NCI-H345 (cell line): ENCODE measurements around the gene KIAA2012.

ENCODE experiments used
- DNase-seq: peaks from one replicate; lab custom pipeline; 2025; lab: John Stamatoyannopoulos, UW

KIAA2012 gene

DNA sequence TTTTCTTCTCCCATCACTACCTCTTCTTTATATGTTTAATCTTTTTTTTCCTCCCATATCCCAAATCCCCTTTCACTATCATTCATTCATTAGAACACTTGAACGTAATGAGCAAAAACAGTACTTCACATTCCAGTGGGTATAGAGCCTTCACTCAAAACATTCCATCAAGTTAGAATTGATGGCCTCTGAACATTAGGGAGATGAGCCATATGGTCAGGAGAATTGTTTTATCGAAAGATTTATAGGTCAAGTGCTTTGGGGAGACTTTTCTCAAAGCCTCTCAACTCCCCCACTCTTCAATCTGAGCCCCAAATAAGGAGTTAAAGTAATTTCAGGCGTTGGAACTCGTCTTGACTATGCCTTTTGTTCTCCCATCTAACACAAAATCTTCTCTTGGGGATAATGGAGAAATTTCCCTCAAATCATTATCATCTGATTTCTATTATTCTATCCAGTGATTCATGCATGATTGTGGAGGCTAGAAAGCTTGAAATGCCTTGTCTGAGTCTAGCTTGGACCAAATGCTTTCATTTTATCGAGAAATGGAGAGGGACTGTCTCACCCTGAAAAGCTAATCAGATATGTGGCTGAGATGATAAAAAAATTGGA lies 79.2 kb downstream of the KIAA2012 start:
- no peak for DNase-seq

GRCh38 chr2:202154613-202155012 lies 81.6 kb downstream of the KIAA2012 start:
- DNase-seq: no peak

- DNase-seq: no peak
Measured at GRCh38 chr2:202157211-202157990, 84.3 kb downstream of the KIAA2012 start.

DNA sequence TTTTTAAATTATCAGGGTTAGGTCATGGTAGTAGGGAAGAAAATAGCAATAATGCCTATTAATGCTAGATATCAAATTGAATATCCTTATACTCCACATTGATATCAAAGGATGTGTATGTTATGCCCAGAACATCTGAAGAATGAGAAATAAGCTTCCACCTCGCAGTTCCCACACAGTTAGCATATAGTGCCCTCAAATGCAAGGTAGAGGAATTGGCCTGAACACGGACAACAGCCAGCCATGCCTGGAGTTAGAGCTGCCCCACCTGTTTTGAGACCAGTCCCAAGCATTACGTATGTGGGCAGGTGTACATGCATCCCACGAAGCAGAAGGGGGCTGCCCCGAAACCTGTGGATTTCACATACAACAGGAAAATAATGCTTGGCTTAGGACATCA lies 85.7 kb downstream of the KIAA2012 start:
- no peak for DNase-seq

DNA sequence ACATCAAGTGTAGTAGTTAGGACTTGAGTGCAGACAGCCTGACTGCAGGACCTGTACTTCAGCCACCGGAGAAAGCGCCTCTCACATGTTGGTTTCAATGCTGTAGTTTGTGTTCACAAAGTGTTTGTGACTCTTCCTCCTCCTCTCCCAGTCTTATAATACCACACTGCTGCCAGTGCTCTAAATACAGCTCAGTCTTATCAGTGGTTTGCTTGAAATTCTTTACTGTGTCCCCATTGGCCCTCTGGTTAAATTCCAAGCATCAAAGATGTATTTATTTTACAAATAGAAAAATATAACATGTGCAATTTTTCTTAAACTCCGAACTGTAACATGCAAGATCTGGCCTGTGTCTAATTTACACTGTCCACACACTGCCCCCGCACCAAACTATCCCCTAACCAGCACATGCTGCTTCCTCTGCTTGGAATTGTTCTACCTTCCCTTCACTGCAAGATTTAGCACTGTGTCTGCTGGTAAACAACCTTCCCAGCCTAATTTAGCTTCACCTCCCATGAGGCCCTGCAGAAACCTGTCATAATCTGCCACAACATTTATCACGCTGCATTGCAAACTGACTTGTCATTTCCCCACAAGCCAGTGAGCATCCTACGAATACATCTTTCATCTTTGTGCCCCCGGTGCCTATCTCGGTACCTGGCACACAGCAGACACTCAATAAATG lies 88.2 kb downstream of the KIAA2012 start:
- DNase-seq: no peak

GRCh38 chr2:202164411-202164810 lies 91.4 kb downstream of the KIAA2012 start:
- no peak for DNase-seq

DNA sequence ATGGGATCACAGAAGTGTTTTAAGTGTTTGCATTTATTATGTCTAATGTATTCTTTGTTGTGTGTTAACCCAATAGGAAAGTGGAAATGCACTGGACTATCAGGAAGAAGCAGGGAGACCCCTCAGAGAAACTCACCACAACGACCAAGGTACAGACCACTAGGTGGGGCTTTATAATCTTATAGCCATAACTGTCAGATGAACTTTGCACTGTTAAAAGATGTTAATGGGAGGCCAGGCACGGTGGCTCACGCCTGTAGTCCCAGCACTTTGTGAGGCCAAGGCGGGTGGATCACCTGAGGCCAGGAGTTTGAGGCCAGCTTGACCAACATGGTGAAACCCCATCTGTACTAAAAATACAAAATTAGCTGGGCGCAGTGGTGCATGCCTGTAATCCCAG lies 92.2 kb downstream of the KIAA2012 start:
- DNase-seq: no peak

DNA sequence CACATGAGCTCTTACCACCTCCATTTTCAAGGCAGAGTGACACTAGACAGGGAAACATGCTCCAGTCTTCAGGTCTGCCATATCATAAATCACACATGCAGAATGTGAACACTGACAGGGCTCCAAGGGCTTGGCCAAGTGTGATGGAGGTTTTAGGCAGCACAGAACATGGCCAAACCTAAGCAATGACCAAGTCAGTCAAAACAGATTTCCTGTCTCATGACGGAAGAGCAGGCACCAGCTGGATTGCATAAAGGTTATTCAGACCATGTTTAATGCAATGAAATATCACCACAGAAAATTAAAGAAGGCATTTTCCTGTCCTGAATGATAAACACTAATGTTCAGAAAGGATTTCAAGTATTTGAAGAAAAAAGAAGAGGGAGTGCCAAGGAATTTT lies 92.9 kb downstream of the KIAA2012 start:
- DNase-seq: no peak

DNA sequence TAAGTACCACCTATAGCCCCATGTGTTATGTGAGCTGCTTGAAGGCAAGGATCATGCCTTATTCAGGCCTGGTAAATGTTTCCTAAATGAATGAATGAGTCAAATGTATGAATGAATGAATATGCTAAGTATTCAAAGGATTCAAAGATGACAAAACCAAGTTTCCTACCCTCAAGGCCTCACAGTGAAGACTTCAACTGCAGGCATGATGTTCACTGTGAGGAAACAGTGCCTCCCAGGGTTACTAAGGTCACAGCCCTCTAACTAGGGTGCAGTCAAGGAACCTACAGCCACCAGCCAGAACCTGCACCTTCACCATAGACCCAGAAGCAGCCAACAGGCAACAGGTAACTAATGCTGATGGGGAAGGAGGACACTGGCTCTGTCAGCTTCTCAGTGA lies 96.1 kb downstream of the KIAA2012 start:
- DNase-seq: no peak

- no peak for DNase-seq
Measured at GRCh38 chr2:202169832-202170424, 96.9 kb downstream of the KIAA2012 start.

DNA sequence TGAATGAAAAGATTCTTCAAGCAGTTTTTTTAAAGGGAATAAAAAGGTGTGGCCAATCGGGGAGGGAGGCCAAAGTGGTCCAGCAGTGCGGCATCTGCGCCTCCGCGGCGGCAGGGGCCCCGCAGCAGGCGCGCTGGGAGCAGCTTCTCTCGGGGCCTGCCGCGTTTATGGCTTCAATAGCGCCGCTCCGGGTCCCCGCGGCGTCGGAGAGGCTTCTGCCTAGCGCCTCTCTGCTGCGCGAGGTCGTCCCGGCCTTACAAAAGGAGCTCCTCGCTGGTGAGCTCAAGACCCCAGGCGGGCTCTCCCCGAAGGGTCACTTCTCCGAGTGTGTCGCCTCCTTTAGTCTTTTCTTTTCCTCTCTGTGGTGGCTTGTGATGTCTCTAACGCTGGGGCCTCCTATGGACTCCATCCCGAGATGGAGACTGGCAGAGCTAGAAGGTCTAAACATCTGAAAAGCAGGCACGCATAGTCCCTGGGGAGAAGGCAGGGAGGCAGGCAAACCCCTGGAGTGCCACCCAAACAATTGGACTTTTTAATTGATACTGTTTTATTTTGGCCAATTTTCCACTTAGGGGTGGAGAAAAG lies 98.3 kb downstream of the KIAA2012 start:
- DNase-seq: no peak

DNA sequence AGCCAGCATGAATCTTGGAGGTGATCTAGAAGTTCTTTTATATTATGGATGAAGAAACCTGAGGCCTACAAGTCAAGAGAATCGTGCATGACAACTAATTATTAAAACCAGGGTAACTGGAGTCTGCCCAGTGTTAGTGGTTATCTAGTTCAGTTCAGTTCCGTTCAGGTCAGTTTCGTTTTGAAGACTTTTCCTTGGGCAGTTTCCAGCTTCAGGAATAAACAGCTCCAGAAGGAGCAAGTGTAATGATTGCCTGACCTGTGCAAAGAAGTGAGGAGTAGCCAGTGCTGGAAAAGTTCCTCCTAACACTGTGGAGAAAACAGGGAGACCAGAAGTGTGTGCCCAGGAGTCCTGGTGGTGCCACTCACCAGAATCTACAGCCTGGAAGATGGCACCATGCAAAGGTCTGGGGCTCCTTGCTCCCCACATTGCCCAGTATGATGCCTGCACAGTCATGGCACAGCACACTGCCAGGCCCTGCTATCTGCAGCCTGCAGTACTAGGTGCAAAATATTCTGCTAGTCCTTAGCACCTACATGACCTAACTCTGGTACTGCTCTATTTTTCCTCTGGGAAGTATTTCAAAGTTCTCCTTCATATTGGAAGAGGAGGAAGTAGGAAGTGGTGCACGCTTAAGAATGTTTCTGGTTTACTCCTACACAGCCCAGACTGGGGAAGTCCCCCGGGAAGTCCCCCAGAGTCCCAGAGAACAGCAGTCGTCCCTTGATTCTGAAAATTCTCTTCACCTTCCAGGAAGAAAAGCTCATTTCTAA lies 99.6 kb downstream of the KIAA2012 start:
- no peak for DNase-seq

DNA sequence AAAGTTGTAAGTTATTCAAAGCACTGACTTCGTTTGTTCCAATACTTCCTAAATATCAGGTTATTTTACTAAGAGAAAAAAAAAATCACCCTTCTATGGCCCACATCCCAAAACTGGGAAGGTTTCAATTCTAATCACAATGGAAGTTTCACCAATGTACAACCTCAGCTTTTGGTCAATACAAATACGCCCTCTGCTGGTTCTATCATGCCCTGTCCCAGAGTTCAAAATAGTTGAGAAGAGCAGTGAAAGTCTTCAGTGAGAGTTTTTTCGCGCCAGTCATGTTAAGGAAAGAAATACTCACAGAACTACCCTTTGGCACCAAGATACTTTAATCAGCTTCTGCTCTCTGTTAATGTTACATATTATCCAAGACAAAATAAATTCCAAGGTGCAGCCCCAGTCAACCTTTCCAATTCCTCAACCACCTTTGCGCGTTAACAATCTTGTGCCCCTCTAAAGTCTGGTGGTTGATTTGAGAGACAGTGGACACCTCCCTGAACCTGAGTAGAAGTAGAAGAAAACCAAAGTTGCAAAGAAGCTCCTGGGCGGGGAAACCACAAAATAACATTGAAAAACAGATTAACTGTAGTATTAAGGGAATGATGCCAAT lies 105.4 kb downstream of the KIAA2012 start:
- peak; percentile 59 for DNase-seq

GRCh38 chr2:202184557-202184956 lies 111.5 kb downstream of the KIAA2012 start:
- no peak for DNase-seq

- DNase-seq: no peak
Measured at GRCh38 chr2:202185156-202185555, 112.1 kb downstream of the KIAA2012 start.

GRCh38 chr2:202186641-202187202 lies 113.7 kb downstream of the KIAA2012 start:
- no peak for DNase-seq

GRCh38 chr2:202187570-202187969 lies 114.5 kb downstream of the KIAA2012 start:
- DNase-seq: no peak

- no peak for DNase-seq
Measured at GRCh38 chr2:202193305-202193704, 120.2 kb downstream of the KIAA2012 start.

- no peak for DNase-seq
Measured at GRCh38 chr2:202193881-202194353, 120.9 kb downstream of the KIAA2012 start.

- DNase-seq: no peak
Measured at GRCh38 chr2:202194418-202194817, 121.4 kb downstream of the KIAA2012 start.

DNA sequence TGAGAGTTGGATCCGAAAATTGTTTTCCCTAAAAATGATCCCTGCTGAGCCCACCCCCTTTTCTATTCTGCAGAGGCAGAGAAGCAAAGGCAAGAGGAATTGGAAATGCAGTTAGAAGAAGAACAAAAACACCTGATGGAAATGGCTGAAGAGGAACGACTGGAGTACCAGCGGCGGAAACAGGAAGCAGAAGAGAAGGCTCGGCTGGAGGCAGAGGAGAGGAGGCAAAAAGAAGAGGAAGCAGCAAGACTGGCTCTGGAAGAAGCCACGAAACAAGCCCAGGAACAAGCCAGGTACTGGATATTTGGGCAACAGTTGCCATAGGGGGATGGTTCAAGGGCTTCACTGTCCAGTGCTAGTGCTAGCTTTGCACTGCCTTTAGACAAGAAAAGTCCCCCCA lies 123.7 kb downstream of the KIAA2012 start:
- no peak for DNase-seq
